Measurements from ENCODE around the gene CEACAM16. TPM values are rescaled to one million over a fixed set of nuclear protein-coding genes. Genes with fewer than 3 reads are reported as not detected.
A peak's percentile ranks its signal among the peaks of the same experiment; 100 is the strongest.

The CEACAM16 gene
- total and polyA plus RNA-seq, 10 of the 15 experiments (the other 5 are each of a cell fraction or from before 2014, with no cell fraction given) = not detected

GRCh38 chr19:44738603-44739558 is 39.9 kb downstream of the CEACAM16 start (continued):
- peak; percentile 32; the same call in 1 of the 2 replicates for TF ChIP-seq SPI1 (IDR thresholded peaks at IDR 0.05; ENCODE audit: borderline replicate concordance, insufficient read depth, low read depth, low read length)
- no peak for TF ChIP-seq CBX5 (IDR thresholded peaks at IDR 0.05; ENCODE audit: low read depth)
- TF ChIP-seq ATF7 (IDR thresholded peaks at IDR 0.05; ENCODE audit: low read depth) = peak; percentile 78
- TF ChIP-seq KLF5 (IDR thresholded peaks at IDR 0.05; ENCODE audit: partially characterized antibody) = no peak
- TF ChIP-seq NBN (IDR thresholded peaks at IDR 0.05) = 0 out of 2 replicates have a peak, but pooled peaks have one; percentile 25
- TF ChIP-seq BCL3 (IDR thresholded peaks at IDR 0.05; ENCODE audit: borderline replicate concordance, insufficient read depth, low read depth, low read length, poor library complexity, severe bottlenecking) = no peak
- no peak for TF ChIP-seq BCL11A (IDR thresholded peaks at IDR 0.05; ENCODE audit: low read depth, low read length)
- no peak for TF ChIP-seq TCF3 (IDR thresholded peaks at IDR 0.05; ENCODE audit: borderline replicate concordance, insufficient read depth, low read depth, low read length)
- no peak for TF ChIP-seq MLLT1 (IDR thresholded peaks at IDR 0.05)
- TF ChIP-seq IKZF1 (conservative IDR thresholded peaks at IDR 0.05) = peak; percentile 93
- no peak for TF ChIP-seq ZBTB40 (IDR thresholded peaks at IDR 0.05; ENCODE audit: borderline replicate concordance)
- no peak for TF ChIP-seq SUZ12 (IDR thresholded peaks at IDR 0.05; ENCODE audit: unreplicated experiment)
- no peak for TF ChIP-seq RAD21 (IDR thresholded peaks at IDR 0.05; ENCODE audit: insufficient read depth, low read depth, low read length)
- no peak for TF ChIP-seq NFXL1 (IDR thresholded peaks at IDR 0.05; ENCODE audit: borderline replicate concordance)
- TF ChIP-seq NR2C1 (IDR thresholded peaks at IDR 0.05) = peak; percentile 50; the same call in 1 of the 2 replicates
- TF ChIP-seq CBFB (IDR thresholded peaks at IDR 0.05; ENCODE audit: low read depth) = no peak
- no peak for TF ChIP-seq TAF1 (IDR thresholded peaks at IDR 0.05; ENCODE audit: borderline replicate concordance, low read depth, low read length)
- no peak for TF ChIP-seq RB1 (IDR thresholded peaks at IDR 0.05; ENCODE audit: borderline replicate concordance)
- no peak for TF ChIP-seq USF1 (IDR thresholded peaks at IDR 0.05; ENCODE audit: borderline replicate concordance, extremely low read length, insufficient read depth, low read depth, low read length)
- no peak for TF ChIP-seq HDAC2 (IDR thresholded peaks at IDR 0.05)
- no peak for TF ChIP-seq SREBF2 (IDR thresholded peaks at IDR 0.05; ENCODE audit: low read length)
- no peak for TF ChIP-seq FOS (IDR thresholded peaks at IDR 0.05; ENCODE audit: borderline replicate concordance, extremely low read depth, insufficient read length)

Measured in GM12878 (cell line).